HG02642 (cell line): ENCODE measurements around the gene DNASE1L3.
"Not testable (repeated sequence)": the region's sequence is repeated elsewhere in the genome, so short reads cannot be mapped to it uniquely, and the experiment has no call there.

Source experiments
- ATAC-seq: cut with Tn5 transposase; IDR thresholded peaks from one replicate; pipeline ENCODE4 v1.9.1; 2021; ENCODE audit warnings: mild to moderate bottlenecking; ENCODE audit not compliant: unreplicated experiment, poor library complexity

DNASE1L3 gene

DNA sequence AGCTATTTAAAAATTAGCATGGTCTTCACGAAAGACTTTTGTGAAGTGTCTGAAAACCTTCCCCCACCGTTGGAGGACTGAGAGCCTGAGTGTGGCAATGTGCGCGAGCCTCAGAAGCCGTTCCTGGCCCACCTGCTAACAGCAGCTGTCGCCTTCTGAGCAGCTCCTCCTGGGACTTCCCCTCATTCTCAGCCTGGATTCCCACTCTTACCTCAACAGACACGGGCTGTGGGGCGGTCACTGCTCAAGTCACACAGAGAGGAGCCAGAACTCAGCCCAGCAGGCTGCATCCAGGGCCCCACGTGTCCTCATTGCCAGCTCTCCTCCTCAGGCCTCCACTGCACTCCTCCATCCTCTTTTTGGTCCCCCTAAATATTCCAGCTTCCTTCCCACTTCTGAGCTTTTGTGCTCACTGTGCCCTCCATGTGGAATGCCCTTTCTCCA, 7.8 kb downstream of the DNASE1L3 start:
- peak; percentile 77 for ATAC-seq

DNA sequence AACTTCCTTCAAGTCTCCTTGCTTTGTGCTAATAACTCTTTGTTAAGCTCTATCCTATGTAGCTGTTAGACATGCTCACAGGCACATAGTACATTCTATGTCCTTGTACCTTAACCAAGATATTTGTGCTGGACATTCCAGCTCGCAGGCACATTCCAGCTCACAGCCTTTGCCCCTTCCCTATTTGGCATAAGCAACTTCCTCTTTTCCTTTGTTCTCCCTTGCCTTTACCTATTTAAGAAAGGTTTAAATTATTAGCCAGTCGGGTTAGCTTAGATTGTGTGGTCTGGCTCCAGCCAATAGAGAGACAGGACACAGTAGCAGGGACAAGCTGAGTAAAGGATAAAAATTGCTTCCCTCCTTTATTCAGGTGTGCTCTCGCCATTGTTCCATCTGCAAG, 9.3 kb downstream of the DNASE1L3 start:
- ATAC-seq, result not testable (repeated sequence)

DNA sequence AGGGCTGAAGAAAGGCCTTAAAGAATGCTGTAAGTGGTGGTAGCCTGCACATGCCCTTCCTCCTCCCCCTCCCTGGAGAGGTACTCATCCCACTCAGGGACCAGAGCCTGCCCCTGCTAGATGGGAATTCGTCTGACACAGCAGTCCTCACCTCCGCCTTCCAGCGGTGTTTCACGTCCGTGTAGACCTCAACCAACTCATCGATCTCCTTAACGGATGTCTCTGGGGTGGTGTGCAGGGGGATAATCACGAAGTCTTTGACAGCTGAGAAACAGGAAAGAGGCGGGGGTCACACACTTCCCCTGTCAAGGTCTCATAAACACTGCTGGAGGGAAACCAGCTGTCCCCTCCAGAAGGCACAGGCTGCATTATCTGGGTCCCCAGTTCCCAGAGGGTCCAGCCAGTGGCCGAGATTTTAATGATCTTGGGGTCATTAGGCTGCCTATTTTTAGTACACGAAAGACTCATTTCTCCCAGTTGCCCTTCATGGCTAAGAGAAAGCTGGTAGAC, 9.9 kb downstream of the DNASE1L3 start:
- no peak for ATAC-seq

DNA sequence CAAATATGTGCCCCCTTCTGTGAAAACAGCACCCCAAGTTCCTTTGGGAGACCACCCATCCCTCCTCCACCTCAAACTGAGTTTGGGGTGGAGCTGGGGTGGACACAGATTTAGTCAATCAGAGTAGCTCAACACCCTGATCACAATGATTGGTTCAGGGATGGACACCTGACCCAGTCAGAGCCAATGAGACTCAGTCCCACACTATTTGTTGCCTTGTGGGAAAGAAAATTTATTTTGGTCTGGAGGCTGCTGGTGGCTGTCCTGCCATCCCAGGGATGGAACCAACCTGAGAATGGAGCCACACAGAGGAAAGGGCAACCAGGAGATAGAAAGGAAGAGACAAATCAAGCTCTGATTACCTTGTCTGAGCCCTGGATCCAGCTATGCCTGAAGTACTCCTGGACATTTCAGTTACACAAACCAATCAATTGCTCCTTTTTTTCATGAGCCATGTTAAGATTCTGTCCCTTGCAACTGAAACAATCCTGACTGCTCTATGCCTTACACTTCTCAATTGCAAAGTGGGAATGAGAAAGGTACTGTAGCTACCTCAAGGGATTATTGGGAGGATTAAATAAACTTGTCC, 10.6 kb downstream of the DNASE1L3 start:
- no peak for ATAC-seq

DNA sequence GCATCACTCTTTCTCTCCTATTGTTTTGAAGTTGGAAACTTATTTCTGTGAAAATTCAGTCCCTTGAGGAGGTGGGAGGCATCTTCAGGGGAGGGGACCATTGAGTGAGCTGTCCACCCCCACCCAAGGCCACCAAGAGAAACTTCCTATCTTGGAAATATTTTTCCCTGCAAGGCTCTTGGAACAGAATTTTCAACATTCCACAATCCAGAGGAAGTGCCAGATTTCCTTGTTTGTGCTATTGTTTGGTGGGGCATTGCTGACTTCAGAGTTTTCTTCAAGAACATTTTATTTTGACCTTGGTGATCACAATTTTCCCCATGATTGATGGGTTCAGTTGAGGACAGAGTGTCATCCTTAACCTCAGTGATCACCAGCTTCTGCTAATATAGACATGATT, 12.0 kb downstream of the DNASE1L3 start:
- ATAC-seq, result no peak

DNA sequence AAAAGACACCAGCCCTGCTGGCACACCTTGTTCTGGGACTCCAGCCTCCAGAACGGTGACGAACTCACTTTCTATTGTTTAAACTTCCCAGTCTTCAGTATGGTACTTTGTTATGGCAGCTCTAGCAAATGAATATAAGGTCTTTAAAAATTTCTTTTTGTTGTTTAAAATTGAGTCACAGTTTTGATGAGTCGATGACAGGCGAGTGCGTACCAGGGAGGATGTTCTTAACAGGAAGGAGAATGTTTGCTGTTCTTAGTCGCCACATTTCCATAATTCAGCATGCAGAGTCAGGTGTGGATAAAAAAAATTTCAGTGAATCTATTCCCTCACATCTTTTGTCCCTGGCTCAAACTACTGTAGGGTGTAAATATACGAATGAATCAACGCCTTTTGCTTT, 12.4 kb downstream of the DNASE1L3 start:
- ATAC-seq, result no peak

DNA sequence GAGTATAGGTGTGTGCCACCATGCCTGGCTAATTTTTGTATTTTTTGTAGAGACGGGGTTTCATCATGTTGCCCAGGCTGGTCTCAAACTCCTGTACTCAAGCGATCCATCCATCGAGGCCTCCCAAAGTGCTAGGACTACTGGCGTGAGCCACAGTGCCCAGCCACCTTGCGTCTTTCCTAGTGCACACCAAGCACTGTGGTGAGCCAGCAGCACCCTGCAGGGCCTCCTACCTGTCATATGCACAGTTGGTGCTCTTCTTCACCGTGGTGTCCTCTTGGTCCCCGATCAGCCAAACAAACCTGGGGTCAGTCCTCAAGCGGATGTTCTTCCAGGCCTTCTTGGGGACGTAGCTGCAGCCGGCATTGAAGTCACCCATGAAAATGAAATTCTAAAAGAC, 13.2 kb downstream of the DNASE1L3 start:
- no peak for ATAC-seq

DNA sequence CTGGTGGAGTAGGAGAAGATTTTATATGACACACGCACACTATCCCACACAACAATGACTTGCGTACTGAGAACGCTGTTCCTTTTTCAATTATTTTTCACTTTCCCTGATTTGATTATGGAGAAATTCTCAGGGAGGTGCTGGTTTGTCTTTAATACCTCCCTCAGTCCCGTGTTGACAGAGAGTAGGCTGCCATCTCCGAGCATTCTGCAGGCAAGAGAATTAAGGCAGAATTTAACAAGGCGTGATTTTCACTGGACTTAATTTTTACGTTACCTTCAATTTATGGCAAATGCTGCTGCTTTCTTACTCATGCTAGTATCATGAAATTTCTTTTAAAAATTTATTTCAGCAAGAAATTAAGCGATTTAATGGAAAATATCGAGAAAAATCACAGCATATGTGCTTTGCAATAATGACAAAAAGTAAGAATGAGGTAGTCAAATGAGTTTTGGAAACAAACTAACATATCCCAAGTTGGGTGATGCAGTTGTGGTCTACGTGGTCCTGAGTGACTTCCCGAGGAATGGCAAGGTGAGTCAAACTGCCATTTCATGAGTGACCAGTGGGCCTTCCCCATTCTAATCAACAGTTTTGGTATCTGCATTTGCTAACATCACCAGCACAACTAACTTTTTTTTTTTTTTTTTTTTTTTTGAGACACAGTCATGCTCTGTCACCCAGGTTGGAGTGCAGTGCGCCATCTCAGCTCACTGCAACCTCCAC, 16.9 kb downstream of the DNASE1L3 start:
- no peak for ATAC-seq

DNA sequence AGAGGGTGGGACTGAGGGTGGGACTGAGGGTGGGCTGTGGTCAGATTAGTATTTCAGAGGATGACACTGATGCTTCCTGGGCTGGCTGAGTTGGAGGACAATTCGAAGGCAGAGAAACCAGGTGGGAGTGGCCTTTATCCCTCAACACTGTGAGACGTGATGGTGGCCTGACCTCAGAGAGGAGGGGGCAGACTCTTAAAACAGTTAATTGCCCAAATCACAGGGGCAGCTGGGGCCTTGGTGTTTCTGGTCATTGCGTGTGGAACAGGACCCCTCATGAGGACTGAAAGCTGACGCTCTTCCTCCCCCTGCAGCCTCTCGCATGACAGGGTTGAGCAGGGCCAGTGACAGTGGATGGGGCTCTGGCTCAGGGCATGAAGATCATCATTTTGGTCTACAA, 18.7 kb downstream of the DNASE1L3 start:
- no peak for ATAC-seq

DNA sequence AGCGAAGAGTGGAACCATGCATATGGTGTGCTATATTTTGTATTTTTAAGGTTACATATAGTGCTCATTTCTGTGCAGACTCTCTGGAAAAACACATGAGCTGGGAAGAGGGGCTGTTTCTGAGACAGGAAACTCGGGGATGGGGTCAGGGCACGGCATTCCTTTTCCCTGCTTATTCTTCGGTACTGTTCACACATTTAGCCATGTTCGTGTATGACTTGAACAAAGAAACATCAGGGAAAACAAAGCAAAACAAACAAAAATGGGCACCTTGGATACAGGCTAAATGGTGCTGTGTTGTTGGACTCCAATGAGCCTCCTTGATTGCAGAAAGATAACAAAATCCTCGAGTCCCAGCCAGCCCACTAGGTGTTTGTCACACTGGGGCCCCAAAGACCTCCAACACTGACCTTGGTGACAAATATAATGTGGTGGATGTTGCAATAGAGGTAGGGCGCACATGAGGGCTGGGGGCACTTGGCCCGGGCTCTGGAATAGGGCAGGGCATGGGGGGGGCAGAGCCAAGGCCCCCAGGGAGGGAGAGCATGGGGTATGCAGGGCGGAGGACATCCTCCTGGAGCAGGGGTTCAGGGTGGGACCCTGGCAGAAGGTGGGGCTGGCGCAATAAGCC, 19.3 kb downstream of the DNASE1L3 start:
- no peak for ATAC-seq

DNA sequence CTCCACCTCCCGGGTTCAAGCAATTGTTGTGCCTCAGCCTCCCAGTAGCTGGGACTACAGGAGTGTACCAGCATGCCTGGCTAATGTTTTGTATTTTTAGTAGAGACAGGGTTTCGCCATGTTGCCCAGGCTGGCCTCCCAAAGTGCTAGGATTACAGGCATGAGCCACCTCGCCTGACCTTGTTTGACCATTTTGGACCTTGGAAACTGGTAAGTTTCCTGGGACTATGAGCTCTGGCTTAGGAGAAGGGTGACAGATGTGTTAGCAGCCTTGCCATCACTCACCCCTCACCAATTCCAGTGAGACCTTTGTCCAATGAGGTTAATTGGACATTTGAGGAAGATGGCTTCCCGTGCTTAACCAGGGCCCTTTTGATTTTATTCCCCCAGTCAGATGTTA, 19.9 kb downstream of the DNASE1L3 start:
- ATAC-seq, result no peak

DNA sequence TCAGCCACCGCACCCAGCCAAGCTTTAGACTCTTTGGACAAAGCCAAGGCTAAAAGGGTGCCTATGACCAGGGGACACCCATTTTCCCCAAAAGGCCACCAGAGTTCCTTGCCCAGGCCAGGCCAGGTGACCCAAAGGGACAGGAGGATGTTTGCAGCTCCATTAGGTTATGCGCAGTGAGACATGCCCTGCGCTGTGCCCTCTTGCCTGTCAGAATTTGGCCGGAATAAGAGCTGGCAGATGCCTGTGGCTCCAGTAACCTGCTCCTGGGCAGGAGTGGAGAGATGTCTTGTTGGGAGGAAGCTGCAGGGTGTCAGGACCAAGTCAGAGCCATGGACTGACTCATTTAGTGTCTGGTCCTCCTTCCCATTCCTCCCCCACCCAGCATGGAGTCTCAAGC, 20.5 kb downstream of the DNASE1L3 start:
- ATAC-seq, result no peak

DNA sequence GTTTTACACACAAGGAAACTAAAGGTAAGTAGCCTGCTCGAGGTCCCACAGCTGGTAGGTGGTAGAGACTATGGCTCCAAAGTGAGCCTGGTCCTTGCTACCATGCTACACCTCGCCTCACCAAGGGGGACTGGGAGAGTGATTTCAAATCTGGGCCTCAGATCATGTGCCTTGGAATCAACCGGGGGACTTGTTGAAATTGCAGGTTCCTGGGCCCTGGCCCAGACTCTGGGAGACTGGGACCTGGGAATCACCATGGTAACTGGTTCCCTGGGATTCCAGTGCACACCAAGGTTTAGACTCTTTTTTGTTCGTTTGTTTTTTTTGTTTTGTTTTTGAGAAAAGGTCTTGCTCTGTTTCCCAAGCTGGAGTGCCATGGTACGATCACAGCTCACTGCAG, 21.1 kb downstream of the DNASE1L3 start:
- no peak for ATAC-seq

DNA sequence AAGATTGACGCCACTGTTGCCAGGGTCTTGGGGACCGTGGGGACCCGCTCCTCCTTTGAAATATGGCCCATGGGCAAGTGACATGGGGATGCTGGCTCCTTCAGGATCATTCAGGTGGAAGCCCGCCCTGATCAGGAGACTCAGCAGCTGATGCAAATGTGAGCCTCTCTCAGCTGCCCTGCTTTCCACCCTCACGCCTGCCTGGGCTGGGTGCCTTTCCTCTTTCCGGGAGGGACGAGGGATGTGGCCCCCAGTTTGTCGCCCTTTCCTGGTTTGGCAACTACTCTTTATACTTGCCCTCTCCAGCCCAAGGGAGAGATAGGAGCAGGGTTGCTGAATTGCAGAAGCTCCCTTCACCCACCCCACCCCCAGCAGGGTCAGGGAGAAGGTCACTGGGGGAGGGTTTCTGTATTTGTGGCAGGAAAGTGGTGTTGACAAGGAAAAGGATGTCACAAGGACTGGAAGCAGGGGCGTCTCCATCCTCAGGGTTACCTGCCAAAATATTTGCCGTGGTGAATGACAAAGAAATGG, 21.8 kb downstream of the DNASE1L3 start:
- no peak for ATAC-seq

DNA sequence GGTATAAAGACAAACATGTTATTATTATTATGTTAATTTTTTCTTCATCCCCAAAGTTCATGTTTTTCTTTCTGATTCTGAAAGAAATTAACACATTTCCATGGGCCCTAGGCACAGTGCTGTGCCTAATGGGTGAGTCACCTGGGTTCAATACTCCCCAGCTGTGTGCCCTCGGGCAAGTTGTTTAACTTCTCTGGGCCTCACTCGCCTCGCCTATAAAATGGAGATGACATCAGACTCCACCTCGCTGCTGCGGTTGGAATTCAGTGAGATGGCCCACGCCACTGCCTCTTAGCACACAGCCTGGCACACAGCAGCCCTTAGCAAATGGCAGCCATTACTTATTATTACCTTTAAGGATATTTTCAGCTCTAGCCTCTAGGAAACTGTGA, 22.6 kb downstream of the DNASE1L3 start:
- no peak for ATAC-seq

DNA sequence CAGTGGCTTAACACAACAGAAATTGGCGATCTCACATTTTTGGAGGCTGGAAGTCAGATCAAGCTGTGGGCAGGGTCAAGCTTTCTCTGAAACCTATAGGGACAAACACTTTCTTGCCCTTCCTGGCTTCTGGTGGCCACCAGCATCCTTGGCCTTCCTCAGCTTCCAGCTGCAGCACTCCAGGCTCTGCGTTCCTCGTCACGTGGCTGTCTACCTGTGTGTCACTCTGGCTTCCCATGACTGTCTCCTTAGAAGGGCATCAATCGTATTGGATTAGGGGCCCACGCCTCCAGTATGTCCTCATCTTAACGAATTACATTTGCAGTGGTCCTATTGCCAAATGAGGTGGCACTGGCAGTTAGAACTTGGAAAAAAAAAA, 25.8 kb downstream of the DNASE1L3 start:
- ATAC-seq, result no peak

DNA sequence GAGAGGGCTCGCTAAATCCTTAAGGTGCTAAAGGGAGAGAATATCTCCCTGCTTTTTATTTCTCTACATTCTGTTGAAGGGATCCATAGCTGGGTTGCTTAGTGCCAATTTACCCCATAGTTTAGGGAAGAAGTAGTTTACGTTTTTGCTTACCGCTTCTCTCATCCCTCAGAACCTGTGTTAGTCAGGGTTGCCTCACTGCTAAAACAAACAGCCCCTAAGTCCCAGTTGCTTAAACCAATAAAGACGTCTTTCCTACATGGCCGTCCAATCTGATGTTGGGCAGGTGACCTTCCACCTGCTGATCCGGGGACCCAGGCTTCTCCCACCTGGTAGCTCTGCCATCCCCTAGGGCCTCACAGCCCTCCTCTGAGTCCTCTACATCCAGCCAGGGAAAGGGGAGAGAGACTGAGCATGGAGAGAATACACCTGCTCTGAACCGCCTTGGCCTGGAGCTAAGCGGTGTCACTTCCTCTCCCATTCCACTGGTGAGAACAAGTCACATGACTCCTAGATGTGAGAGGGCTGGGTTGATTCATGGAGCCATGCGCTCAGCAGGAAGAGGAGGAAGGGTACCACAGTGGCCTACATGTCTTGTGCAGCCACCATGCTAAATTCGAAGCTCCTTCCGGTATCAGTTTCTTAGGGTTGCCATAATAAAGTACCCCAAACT, 26.3 kb downstream of the DNASE1L3 start:
- ATAC-seq, result no peak

DNA sequence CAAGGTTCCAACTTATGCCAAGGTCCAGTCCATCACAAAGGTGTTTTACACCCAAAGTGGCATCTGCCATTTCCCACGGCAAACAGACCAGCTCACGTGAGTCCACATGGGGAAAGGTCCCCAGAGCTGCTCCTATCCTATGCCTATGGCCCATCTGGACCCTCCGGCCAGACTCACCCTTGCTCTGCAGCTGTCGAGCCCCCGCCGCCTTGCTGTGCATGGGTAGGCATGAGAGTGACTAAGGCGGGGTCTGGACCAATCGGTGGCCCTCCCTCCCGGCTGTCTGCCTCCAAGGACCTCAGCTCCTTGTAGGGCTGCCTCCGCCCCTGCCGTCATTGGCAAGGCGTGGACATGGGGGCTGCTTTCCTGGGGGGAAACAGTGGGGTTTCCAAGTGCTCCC, 26.9 kb downstream of the DNASE1L3 start:
- ATAC-seq, result no peak

DNA sequence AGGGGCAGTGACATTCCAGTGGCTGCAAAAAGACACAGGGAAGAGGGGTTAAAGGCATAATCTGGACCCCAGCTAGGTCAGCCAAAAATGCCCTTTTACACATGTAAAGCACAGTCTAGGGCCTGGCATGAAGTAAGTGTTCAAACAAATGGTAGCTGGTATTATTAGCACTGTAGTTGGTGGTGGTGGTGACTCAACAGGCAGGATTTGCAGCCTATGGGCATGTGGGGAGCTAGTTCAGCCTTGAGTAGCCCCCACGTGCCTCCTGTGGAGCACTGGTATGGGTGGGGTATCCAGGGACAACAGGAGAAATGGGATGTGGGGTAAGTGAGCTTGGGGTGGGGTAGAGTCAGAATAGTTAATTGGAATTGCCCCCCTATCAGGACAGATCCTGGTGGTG, 27.6 kb downstream of the DNASE1L3 start:
- ATAC-seq, result no peak

DNA sequence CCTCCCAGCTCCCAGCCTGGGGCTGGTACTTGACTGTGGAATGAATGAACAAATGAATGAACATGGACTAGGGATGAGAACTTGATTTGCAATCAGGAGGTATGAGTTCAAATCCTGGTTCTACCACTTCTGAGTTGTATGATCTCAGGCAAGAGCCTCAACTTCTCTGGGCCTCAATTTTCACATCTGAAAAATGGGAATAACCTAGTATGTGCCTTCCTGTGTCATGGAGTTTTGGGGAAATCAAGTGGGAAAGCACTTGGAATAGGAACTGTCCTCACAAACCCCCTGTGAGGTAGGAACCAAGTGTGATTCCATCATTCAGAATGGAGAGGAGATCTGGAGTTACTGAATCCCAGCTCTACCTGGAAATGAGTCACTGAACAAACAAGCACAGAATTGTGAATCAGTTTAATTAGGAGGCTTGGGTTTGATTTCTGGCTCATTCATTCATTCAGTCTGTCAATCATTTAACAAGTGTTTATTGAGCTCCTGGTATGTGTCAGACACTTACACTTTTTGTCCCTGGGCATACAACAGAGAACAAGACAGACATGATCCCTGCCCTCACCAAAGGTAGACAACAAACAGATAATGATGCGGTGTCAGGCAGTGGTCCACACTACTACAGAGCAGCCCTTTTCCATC, 29.7 kb downstream of the DNASE1L3 start:
- ATAC-seq, result no peak
